Activated naive CD4-positive, alpha-beta T cell treated with anti-CD3 and anti-CD28 coated beads, Interleukin-2, amount 10 ng/mL, durations not matched to agents 5 hours and 36 hours (primary cell): ENCODE results near the gene CPNE7. TPM values are rescaled to one million over a fixed set of nuclear protein-coding genes. Genes with fewer than 3 reads are reported as not detected.

Experiments used
- total RNA-seq, 2 experiments: library from RNA; stranded (reverse); gene quantifications; one replicate each; pipeline ENCODE4 v1.2.3, GENCODE V29; 2021

Gene CPNE7
- 1 to 10 TPM; 3.6 to 3.7 TPM for total RNA-seq

GRCh38 chr16:89575247-89576152 lies at the start of gene CPNE7:
CPNE7 (plus strand) TSS chr16:89575758; CDS start chr16:89575898, 140 bp downstream.

GRCh38 chr16:89560378-89561141 lies 15.0 kb upstream of the CPNE7 start, which contains the start of gene RPL13:
RPL13 (plus strand) TSS chr16:89560682; CDS start chr16:89560960, 278 bp downstream.

GRCh38 chr16:89613231-89613953 lies 37.8 kb downstream of the CPNE7 start, which contains the start of gene DPEP1:
DPEP1 (plus strand) TSS chr16:89613642; CDS start chr16:89630411, 16,769 bp downstream.

Other genes starting within 250 kb of the CPNE7 start
- 100 to 1,000 TPM; 173 to 178 TPM for gene ANKRD11, start 85.2 kb upstream of the CPNE7 start, total RNA-seq
- 100 to 1,000 TPM in 1 of 2 experiments, 10 to 100 TPM in 1; 98.8 to 101 TPM for gene SPG7, start 67.4 kb upstream of the CPNE7 start, total RNA-seq
- 1,000 to 10,000 TPM; 3,512 to 3,557 TPM for gene RPL13, start 15.1 kb upstream of the CPNE7 start, total RNA-seq
- not detected for gene DPEP1, start 37.9 kb downstream of the CPNE7 start, total RNA-seq
- gene CHMP1A, start 82.0 kb downstream of the CPNE7 start, total RNA-seq = 10 to 100 TPM; 81.2 to 87.0 TPM
- 10 to 100 TPM in 1 of 2 experiments, 1 to 10 TPM in 1; 9.8 to 10.2 TPM for gene SPATA33, start 82.1 kb downstream of the CPNE7 start, total RNA-seq
- 100 to 1,000 TPM in 1 of 2 experiments, 10 to 100 TPM in 1; 92.6 to 111 TPM for gene CDK10, start 110.9 kb downstream of the CPNE7 start, total RNA-seq
- 10 to 100 TPM; 10.3 to 10.7 TPM for gene SPATA2L, start 125.9 kb downstream of the CPNE7 start, total RNA-seq
- gene VPS9D1, start 145.1 kb downstream of the CPNE7 start, total RNA-seq = 10 to 100 TPM; 10.2 to 12.6 TPM
- gene ZNF276, start 145.8 kb downstream of the CPNE7 start, total RNA-seq = 10 to 100 TPM; 89.5 to 94.4 TPM
- gene FANCA, start 240.9 kb downstream of the CPNE7 start, total RNA-seq = 10 to 100 TPM; 69.3 to 76.2 TPM